Stimulated activated CD8-positive, alpha-beta memory T cell treated with anti-CD3 and anti-CD28 coated beads, Interleukin-15, amount 100 ng/mL, for 1 hour (primary cell): ENCODE measurements around the gene PPIA.

Source experiments
- DNase-seq: peaks from one replicate; pipeline ENCODE4 v3.0.0-alpha.2; 2020; ENCODE audit warnings: low read depth

PPIA gene

GRCh38 chr7:44796504-44797328 is at the start of gene PPIA:
Gene PPIA (plus strand): TSS chr7:44796681. CDS start chr7:44796725, 44 bp downstream.
- DNase-seq, result peak; percentile 97

GRCh38 chr7:44748045-44748947 is 48.2 kb upstream of the PPIA start, which contains the start of gene ZMIZ2:
Gene ZMIZ2 (plus strand): TSS chr7:44748847. CDS start chr7:44756250, 7,403 bp downstream.
- DNase-seq, result peak; percentile 82

DNA sequence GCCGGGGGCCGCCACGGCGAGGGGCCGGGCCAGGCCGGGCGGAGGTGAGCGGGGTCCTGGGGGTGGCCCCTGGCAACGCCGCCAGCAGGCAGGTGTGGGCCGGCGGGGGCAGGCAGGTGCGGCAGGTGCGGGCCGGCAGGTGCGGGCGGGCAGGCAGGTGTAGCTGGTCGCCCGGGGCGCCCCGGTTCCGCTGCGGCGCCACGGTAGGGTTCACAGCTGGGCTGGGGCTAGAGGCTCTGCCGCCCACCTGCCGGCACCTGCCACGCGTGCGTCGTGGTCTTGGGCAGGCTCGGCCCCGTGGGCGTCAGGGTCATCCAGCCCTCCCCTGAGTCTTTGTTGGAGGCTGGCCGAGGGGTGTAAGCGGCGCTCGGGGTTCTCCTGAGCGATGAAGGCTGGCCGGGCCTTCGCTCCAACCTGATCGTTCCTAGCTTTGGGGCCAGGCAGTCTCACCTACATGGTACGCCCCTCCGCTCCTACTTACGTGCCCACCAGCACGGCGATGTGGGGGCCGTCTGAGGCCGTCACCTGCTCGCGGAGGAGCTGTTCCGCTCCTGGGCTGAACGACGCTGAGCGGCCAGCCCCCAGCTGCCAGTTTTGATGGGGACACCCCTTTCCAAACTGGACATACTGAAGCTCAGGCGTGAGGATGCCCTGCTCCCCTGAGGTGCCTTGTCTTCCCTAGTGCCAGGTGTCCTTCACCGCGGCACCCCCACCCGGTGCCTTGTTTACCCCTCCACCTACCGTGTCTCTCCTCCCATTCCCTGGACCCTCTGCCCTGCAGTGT is 47.3 kb upstream of the PPIA start:
- DNase-seq, result no peak

GRCh38 chr7:44749992-44750391 is 46.5 kb upstream of the PPIA start:
- no peak for DNase-seq

- no peak for DNase-seq
Measured at GRCh38 chr7:44750424-44750823, 46.1 kb upstream of the PPIA start.

- no peak for DNase-seq
Measured at GRCh38 chr7:44750921-44751571, 45.4 kb upstream of the PPIA start.

DNA sequence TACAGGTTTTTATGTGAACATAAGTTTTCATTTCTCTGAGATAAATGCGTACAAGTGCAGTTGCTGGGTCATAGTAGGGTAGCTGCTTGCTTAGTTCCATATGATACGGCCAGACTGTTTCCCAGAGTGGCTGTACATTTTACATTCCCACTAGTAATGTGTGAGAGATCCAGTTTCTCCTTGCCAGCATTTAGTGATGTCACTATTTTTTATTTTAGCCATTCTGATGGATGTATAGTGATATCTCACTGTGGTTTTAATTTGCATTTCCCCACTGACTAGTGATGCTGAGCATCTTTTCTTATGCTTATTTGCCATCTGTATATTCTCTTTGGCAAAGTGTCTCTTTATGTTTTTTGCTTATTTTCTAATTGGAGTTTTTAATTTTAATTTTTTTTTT is 43.7 kb upstream of the PPIA start:
- DNase-seq, result no peak

GRCh38 chr7:44754802-44755697 is 41.4 kb upstream of the PPIA start:
- DNase-seq, result no peak

- no peak for DNase-seq
Measured at GRCh38 chr7:44755698-44756627, 40.5 kb upstream of the PPIA start.

DNA sequence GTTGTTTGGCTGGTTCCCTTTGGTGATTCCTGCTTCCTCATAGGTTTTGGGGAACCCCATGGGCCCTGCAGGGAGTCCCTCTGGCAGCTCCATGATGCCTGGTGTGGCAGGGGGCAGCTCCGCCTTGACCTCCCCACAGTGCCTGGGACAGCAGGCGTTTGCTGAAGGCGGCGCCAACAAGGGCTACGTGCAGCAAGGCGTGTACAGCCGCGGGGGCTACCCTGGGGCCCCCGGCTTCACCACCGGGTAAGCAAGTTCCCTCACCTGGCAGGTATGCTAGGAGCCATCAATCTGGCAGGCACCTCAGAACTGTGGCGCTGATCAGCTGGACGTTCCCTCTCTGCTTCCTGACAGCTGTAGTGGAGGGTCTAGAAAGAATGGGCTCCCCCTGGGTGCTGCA is 39.6 kb upstream of the PPIA start:
- DNase-seq, result no peak

- no peak for DNase-seq
Measured at GRCh38 chr7:44757311-44757710, 39.2 kb upstream of the PPIA start.

DNA sequence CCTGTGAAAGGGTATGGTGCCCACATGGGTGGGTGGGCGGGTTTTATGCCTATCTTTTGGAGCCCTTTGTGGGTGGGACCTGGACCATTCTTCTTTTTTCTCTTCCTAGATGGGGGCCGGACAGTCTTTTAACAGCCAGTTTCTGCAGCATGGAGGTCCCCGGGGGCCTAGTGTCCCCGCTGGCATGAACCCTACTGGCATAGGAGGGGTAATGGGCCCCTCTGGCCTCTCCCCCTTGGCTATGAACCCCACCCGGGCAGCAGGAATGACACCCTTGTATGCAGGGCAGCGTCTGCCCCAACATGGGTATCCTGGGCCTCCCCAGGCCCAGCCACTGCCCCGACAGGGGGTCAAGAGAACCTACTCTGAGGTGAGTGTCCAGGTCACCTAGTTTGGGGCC is 38.7 kb upstream of the PPIA start:
- no peak for DNase-seq

DNA sequence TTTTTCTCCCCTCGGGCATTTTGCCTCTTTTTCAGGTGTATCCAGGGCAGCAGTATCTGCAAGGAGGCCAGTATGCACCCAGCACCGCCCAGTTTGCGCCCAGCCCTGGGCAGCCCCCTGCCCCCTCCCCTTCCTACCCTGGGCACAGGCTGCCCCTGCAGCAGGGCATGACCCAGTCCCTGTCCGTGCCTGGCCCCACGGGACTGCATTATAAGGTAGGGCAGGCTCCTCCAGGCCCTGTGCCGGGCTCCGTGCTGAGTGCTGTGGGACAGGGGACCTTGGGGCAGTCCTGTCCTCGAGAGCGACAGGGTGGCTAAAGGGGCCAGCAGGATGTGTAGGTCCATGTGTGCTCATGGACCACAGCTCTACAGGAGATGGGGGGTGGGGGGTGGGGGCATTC is 37.2 kb upstream of the PPIA start:
- DNase-seq, result no peak

GRCh38 chr7:44760034-44760580 is 36.4 kb upstream of the PPIA start:
- no peak for DNase-seq

GRCh38 chr7:44761207-44762161 is 35.0 kb upstream of the PPIA start:
- DNase-seq, result no peak

DNA sequence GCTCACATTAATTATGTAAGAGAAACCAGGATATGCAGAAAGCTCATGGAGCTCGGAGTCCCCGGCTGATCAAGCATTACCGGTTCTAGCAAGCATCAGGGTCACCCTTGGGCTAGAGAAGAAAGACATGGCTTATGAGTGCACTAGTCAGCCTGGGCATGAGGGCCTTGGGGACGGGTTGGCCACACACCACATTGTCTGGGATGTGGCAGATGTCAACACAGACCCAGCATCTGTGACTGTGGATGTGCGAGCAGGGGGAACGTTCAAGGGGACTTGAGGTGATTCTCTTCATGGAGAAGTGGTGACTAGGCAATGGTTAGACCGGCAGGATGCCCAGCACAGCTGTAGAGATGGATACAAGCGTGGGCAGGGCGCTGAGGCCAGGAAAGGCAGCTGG is 34.2 kb upstream of the PPIA start:
- DNase-seq, result no peak

GRCh38 chr7:44762726-44763522 is 33.6 kb upstream of the PPIA start:
- DNase-seq, result no peak
